Measurements from ENCODE around the gene EXOC7.

The EXOC7 gene, protein sequence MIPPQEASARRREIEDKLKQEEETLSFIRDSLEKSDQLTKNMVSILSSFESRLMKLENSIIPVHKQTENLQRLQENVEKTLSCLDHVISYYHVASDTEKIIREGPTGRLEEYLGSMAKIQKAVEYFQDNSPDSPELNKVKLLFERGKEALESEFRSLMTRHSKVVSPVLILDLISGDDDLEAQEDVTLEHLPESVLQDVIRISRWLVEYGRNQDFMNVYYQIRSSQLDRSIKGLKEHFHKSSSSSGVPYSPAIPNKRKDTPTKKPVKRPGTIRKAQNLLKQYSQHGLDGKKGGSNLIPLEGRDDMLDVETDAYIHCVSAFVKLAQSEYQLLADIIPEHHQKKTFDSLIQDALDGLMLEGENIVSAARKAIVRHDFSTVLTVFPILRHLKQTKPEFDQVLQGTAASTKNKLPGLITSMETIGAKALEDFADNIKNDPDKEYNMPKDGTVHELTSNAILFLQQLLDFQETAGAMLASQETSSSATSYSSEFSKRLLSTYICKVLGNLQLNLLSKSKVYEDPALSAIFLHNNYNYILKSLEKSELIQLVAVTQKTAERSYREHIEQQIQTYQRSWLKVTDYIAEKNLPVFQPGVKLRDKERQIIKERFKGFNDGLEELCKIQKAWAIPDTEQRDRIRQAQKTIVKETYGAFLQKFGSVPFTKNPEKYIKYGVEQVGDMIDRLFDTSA

DNA sequence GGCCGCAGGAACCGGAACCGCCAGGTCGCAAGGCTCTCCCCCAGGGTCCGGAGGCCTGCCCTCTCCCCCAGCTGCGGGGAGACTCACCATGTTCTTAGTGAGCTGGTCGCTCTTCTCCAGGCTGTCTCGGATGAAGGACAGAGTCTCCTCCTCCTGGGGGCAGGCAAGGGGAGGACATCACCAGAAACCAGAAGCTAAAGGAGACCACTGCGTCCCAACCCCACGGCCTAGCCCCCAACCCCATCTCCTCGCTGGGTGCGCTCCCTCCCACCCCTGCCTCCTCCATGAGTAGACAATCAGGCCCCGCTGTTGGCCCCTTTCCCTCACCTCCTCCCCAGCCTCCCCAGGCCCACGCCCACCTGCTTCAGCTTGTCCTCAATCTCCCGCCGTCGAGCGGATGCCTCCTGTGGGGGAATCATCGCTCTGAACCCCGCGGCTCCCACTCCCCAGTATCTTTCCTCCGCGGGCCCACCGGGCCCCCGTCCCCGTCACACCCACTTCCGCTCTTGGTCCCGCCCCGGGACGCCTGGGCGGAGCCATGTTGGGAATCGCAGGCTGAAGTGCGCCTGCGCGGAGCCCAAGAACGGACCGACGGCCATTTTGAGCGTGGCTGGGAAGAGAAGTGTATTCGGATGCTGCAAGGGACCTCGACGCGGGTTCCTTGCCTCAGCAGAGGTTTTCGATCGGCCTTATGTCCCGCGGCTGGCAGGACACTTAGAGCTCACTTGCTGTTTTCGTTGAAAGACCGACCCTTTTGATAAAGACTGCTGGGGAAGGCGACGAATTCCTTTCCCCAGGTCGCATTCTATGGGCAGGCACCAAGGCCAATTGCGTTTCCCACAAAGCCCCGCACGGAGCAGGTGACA, at the start of gene EXOC7:
EXOC7 (minus strand) TSS at position 514 of the 866 bp plus-strand sequence; CDS start at position 419, 95 bp downstream.
- Mint-ChIP-seq H3K9me3 (no peaks in the 10 kb centered on the region), H3K4me3 (peak within 1 kb of the TSS; percentile 98), H3K27ac (ENCODE audit: low read depth) (peak within 1 kb of the TSS; percentile 95), H3K36me3 (ENCODE audit: insufficient read depth) (peaks cover 29% of the 10 kb centered on the region), H3K4me1 (peaks cover 28% of the 10 kb centered on the region), H3K27me3 (no peaks in the 10 kb centered on the region)
- peak; percentile 92 for ATAC-seq (replicated peaks; ENCODE audit: extremely low read depth, poor library complexity, severe bottlenecking)
- peak; percentile 88 to 90 for DNase-seq (ENCODE audit: low spot score in 2 of 2)

DNA sequence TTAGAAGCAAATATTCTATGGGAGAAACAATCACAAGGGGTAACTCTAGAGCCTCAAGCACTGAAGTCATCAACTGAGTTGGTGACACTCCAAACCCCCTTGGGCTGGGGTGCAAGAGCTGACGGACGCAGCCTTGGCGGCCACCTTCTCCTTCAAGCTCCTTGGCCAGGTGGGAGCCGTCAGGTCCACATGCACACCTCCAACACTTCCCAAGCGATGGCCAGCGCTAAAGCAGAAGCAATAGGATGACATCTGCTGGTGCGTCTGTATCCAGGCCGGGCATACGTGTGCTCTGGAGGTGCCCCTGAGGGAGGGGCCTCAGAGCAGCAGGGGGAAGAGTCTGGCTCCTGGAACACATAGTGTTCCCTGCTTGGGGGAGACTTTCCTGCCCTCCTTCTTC, 49.6 kb upstream of the EXOC7 start:
- H3K27me3 Mint-ChIP-seq = no peaks in the 10 kb centered on the region
- H3K4me3 Mint-ChIP-seq = no peak overlapping the region
- no peak for DNase-seq (ENCODE audit: low spot score in 2 of 2)
- peaks cover 4% of the 10 kb centered on the region for H3K36me3 Mint-ChIP-seq (ENCODE audit: insufficient read depth)
- H3K27ac Mint-ChIP-seq (ENCODE audit: low read depth) = no peak overlapping the region
- H3K9me3 Mint-ChIP-seq = no peaks in the 10 kb centered on the region
- no peak for ATAC-seq (replicated peaks; ENCODE audit: extremely low read depth, poor library complexity, severe bottlenecking)
- peaks cover 10% of the 10 kb centered on the region for H3K4me1 Mint-ChIP-seq

DNA sequence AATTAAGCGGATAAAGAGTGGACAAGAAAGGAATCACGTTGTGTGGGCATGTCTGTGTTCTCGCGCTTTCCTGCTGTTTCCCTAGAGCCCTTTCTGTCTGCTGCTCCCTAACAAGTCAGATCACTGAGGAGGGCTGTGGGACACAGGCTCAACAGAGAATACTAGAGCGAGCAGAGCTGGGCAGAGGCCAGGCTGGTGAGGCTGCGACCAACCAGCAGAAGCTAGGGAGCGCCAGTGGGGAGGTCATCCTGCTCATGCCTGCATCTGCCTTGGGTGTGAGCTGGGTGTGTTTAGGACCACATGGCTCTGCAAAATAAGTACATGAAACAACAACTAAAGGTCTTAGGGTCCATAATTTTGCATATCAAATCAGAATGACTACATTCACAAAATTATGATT, 49.0 kb upstream of the EXOC7 start:
- H3K36me3 Mint-ChIP-seq (ENCODE audit: insufficient read depth) = peaks cover 4% of the 10 kb centered on the region
- no peak for ATAC-seq (replicated peaks; ENCODE audit: extremely low read depth, poor library complexity, severe bottlenecking)
- no peaks in the 10 kb centered on the region for H3K9me3 Mint-ChIP-seq
- H3K4me1 Mint-ChIP-seq = peaks cover 10% of the 10 kb centered on the region
- H3K4me3 Mint-ChIP-seq = no peak overlapping the region
- no peaks in the 10 kb centered on the region for H3K27me3 Mint-ChIP-seq
- no peak for DNase-seq (ENCODE audit: low spot score in 2 of 2)
- peak overlapping the region; percentile 71 for H3K27ac Mint-ChIP-seq (ENCODE audit: low read depth)

DNA sequence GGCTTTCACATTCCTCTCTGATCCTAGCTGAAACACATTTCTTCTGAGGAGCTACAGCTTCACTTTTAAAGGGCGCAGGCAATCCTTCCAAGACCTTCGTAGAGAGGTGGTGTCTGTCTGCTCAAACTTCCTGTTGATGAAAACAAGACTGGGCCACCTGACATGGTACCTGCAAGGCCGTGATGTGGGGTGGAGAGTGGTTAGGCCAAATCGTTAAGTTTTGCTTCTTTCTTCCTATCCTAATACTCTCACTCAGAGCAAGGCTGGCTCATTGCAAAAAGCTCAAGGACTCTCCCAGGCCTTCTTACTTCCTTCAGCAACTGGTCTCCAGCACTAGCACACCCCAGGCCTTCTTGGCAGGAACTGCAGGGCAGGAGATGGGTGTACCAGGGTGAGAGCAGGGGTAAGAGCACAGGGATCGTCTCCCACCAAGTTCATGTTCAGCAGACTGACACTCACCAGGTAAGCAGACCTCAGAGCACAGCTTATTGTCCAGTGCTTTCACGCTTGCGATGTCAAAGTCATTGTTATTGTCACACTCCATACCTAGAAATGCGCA, 48.4 kb upstream of the EXOC7 start:
- H3K4me1 Mint-ChIP-seq = peaks cover 12% of the 10 kb centered on the region
- H3K9me3 Mint-ChIP-seq = no peaks in the 10 kb centered on the region
- peak overlapping the region; percentile 71 for H3K27ac Mint-ChIP-seq (ENCODE audit: low read depth)
- DNase-seq (ENCODE audit: low spot score in 2 of 2) (no peak), ATAC-seq (replicated peaks; ENCODE audit: extremely low read depth, poor library complexity, severe bottlenecking) (peak; percentile 73)
- H3K36me3 Mint-ChIP-seq (ENCODE audit: insufficient read depth) = peaks cover 1% of the 10 kb centered on the region
- no peak overlapping the region for H3K4me3 Mint-ChIP-seq
- H3K27me3 Mint-ChIP-seq = no peaks in the 10 kb centered on the region

DNA sequence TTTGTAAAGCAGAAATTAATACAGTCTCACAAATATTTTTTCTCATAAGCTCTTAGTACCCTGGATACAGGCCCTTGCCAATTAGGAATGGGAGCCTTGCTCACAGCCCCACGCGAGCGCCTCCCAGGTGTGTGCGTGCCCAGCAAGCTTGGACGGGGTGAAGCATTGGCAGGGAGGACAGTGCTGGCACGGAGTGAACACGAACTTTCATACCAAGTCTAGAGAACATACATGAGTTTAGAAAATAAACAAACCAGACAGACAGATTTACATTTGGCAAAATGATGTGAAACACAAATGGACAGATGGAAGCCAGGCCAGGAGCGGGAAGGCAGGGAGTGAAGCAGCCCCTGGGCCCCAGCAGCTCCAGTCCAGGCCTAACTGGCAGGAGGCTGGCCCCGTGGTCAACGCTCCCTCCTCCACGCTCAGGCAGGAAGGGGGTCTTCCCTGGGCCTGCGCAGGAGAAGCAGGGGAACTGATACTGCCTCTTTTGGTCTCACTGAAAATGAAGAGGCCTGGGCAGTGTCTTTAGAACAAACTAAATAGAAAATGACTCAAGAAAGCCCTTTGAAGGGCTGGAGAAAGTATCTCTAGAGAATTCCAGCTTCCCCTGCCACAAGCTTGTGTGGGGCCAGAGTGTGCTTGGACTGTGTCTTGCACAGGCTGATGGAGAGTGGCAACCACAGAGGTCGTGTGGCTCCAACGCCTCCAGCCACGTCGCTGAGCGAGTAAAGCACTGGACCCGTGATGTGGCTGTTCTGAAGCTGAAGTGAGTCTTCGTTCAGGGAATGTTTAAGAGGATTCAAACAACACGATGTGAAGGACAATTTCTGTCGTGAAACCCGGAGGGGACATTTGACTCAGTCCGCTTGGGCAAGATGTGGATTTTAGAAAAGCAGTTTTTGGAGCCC, 47.4 kb upstream of the EXOC7 start:
- Mint-ChIP-seq H3K4me1 (peaks cover 22% of the 10 kb centered on the region), H3K9me3 (no peaks in the 10 kb centered on the region), H3K27me3 (no peaks in the 10 kb centered on the region), H3K4me3 (no peak overlapping the region), H3K27ac (ENCODE audit: low read depth) (peak overlapping the region; percentile 35), H3K36me3 (ENCODE audit: insufficient read depth) (peaks cover 3% of the 10 kb centered on the region)
- ATAC-seq (replicated peaks; ENCODE audit: extremely low read depth, poor library complexity, severe bottlenecking) = no peak
- DNase-seq (ENCODE audit: low spot score in 2 of 2) = no peak

DNA sequence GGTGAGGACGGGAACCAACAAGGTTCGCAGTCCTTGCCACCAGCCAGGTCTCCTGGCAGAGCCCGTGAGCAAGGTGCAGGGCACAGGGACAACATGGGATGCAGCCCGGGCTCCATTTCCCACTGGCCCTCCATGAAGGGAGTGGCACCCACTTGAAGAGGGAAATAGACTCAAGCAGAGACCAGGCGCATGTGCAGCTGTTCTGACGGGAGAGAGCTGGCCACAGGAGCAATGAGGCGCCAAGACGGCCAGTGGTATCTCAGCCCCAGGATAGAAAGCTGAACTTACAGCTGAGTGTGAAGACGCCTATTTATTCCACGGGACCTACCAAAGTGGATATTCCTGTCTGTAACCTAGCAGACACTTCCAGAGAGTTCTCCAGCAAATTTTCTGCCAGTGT, 45.6 kb upstream of the EXOC7 start:
- peaks cover 37% of the 10 kb centered on the region for H3K4me1 Mint-ChIP-seq

DNA sequence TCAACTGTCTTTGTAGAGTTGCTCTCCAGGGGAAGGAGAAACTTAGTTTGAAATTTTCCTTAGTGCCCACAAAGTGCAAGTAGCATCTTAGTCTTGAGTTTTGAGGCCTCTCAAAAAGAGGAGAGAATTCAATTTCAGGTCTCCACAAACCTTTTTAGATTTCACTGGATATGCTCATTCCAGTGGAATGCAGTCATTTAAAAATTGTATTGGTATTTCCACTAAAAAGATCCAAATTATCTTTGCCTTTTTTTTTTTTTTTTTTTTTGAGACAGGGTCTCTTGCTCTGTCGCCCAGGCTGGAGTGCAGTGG, 44.4 kb upstream of the EXOC7 start:
- Mint-ChIP-seq H3K9me3 (no peaks in the 10 kb centered on the region), H3K4me3 (no peak overlapping the region), H3K36me3 (ENCODE audit: insufficient read depth) (peaks cover 3% of the 10 kb centered on the region), H3K27ac (ENCODE audit: low read depth) (no peak overlapping the region), H3K4me1 (peaks cover 47% of the 10 kb centered on the region), H3K27me3 (no peaks in the 10 kb centered on the region)
- no peak for DNase-seq (ENCODE audit: low spot score in 2 of 2)
- no peak for ATAC-seq (replicated peaks; ENCODE audit: extremely low read depth, poor library complexity, severe bottlenecking)

More for the DNA sequence above, 45.6 kb upstream of the EXOC7 start:
- H3K27ac Mint-ChIP-seq (ENCODE audit: low read depth) = no peak overlapping the region
- DNase-seq (ENCODE audit: low spot score in 2 of 2) (no peak), ATAC-seq (replicated peaks; ENCODE audit: extremely low read depth, poor library complexity, severe bottlenecking) (no peak)
- peaks cover 3% of the 10 kb centered on the region for H3K36me3 Mint-ChIP-seq (ENCODE audit: insufficient read depth)
- H3K9me3 Mint-ChIP-seq = no peaks in the 10 kb centered on the region
- H3K4me3 Mint-ChIP-seq = no peak overlapping the region
- no peaks in the 10 kb centered on the region for H3K27me3 Mint-ChIP-seq

DNA sequence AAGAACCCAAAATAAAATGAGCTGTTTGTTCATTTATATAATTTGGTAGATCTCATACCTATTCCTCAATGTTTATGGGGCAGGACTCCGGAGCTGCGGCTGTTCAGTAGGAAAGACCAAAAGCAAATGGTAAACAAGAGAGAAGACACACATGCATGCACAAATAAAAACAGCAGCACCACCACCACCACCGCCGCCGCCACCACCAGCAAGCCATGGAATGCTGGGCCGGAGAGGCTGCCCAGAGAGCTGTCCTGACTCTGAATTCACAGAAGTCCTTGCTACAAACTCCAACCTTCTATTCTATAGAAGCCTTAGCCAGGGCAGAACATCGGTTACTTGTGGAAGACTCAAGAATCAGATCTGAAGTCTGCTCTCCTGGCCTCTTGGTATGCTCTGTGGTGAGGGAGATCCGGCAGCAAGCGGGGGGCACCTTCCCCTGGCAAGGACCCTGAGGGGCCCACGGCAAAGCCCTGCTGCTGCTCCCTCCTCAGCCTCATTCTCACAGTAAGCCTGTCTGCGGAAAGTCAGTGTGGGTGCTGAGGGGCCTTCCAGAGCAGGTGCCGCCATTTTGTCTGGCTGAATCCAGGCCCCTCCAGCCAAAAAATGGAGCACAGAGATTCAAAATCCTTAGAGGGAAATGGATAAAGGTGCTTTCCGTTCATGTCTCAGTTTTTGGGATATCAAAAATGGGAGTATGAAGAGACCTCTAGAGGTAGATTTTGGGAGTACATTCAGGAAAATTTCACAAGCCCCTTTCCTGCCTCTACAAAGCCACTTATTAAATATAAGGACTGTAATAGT, 43.8 kb upstream of the EXOC7 start:
- Mint-ChIP-seq H3K9me3 (no peaks in the 10 kb centered on the region), H3K27ac (ENCODE audit: low read depth) (no peak overlapping the region), H3K36me3 (ENCODE audit: insufficient read depth) (peaks cover 6% of the 10 kb centered on the region), H3K4me1 (peaks cover 51% of the 10 kb centered on the region), H3K4me3 (no peak overlapping the region), H3K27me3 (no peaks in the 10 kb centered on the region)
- no peak for ATAC-seq (replicated peaks; ENCODE audit: extremely low read depth, poor library complexity, severe bottlenecking)
- no peak for DNase-seq (ENCODE audit: low spot score in 2 of 2)

DNA sequence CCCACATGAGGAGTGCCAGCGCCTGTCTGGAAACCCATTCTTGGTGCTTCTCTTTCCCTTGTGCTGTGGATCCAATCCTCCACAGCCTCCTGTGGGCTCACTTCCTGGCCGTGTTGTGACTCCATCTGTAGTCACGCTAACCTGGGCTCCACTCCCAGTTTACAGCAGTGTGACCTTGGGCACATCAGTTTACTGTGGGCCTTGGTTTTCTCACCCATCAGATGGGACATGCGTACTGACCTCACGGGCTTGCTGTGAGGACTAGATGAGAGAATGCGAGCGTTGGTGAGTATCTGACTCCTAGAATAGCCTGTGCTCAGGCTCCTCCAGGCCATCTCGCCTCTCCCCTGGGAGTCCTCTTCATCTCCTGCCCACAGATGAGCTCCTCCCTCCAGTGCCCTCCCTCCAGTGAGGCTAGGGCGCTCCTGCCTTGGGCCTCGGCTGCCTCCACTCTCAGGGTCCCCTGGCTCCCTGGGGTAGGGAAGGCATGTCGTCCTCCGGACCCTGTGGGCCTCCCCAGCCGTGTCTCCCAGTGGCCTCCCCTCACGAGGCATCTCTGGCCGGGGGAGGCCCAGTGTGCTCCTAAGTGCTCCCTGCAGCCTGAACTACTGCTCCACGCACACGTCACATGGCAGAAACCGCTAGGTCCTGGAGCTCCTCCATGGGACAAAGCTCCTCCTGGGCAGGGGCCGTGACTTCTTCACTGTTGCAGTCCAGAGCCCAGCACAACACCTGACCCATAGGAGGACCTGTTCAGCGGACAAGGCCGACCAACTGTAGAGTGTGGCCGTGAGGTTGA, 42.7 kb upstream of the EXOC7 start:
- Mint-ChIP-seq H3K27ac (ENCODE audit: low read depth) (peak overlapping the region; percentile 96), H3K4me1 (peaks cover 54% of the 10 kb centered on the region), H3K4me3 (peak overlapping the region; percentile 76), H3K36me3 (ENCODE audit: insufficient read depth) (peaks cover 9% of the 10 kb centered on the region), H3K9me3 (no peaks in the 10 kb centered on the region), H3K27me3 (no peaks in the 10 kb centered on the region)
- DNase-seq (ENCODE audit: low spot score in 2 of 2) (no peak), ATAC-seq (replicated peaks; ENCODE audit: extremely low read depth, poor library complexity, severe bottlenecking) (peak; percentile 17)

DNA sequence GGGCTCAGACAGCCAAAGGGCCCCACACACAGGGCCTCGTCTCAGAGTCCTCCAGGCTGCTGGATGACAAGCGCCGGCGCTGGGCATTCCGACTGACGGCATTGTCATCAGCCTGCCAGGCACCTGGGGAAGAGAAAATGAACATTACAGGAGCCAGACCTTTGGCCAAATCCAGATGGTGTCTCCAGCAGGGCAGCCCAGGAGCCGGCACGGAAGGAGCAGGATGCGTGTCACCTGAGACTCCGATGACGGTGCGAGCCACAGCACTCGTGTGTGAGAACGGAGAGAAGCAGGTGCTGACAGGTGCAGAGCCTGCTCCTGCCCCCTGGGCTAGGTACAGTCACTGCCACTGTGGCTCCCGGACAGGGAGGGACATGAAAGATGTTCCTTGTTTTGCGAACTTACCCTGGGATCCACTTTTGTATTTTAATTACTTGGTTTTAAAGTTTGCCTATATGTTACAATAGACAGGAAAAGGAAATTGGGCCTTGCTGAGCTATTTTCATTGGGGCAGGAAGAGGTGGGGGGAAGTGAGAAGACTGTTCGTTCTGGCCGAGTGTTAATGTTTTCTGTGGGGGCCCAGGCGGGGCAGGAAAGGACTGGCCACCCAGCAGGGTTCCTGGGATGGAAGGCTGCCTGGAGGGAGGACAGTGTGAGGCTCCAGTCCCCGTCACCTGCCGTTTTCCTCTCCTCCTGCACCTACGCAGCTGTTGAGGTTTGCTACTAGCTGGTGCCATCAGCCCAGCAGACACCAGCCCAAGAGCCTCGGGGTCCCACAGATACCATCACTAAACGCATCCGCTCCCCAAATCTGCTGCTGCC, 41.9 kb upstream of the EXOC7 start:
- Mint-ChIP-seq H3K27me3 (peaks cover 4% of the 10 kb centered on the region), H3K9me3 (no peaks in the 10 kb centered on the region), H3K4me3 (peak overlapping the region; percentile 76), H3K27ac (ENCODE audit: low read depth) (peak overlapping the region; percentile 96), H3K4me1 (peaks cover 62% of the 10 kb centered on the region), H3K36me3 (ENCODE audit: insufficient read depth) (peaks cover 11% of the 10 kb centered on the region)
- peak; percentile 52 for ATAC-seq (replicated peaks; ENCODE audit: extremely low read depth, poor library complexity, severe bottlenecking)
- DNase-seq (ENCODE audit: low spot score in 2 of 2) = peak; percentile 34 to 40

All from central memory CD8-positive, alpha-beta T cell (primary cell).